ENCODE data around the gene SERINC3.

SERINC3 gene

DNA sequence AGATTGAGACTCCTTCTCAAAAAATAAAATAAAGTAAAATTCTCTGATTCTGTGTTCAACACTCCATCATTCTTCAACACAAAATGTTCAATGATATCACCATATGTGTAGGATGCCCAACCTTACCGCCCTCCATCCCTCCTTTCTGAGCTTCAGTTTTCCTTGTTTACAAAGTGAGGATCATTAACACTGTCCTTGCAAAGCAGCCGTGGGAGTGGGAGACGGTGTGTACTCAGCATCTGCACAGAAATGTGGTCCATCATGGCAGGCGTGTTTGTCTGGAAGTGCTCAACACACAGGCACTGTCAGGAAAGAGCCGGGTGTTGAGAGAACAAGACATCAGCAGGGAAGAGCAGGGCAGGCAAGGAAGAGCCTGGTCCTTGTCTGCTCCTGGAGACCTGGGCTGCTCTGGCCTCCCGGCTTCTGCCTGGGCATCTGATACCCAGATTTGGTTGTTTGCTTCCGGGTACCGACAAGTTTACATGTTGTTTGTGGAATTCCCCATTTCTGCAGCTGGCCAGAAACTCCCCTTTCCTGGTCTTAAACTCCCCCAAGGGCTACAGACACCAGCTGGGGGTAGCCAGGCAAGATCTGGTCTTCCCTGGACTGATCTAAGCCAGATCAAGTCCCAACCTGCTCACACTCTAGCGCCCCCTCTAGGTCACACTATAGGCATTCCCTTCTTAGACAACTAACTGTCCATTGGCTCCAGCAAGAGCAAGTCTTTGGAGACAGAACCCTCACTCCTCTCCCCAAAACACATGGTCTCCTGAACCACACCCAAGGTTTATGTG, 72.9 kb downstream of the SERINC3 start:
- H3K4me3 ChIP-seq (ENCODE audit: low read depth, low read length): no peak overlapping the region
- no peak for TF ChIP-seq CTCF (IDR thresholded peaks at IDR 0.05; ENCODE audit: control insufficient read depth, extremely low read depth, insufficient read depth)
- DNase-seq (ENCODE audit: low read depth): no peak

- DNase-seq (ENCODE audit: low read depth): no peak
- TF ChIP-seq CTCF (IDR thresholded peaks at IDR 0.05; ENCODE audit: control insufficient read depth, extremely low read depth, insufficient read depth): no peak
- H3K4me3 ChIP-seq (ENCODE audit: low read depth, low read length): no peak overlapping the region
Measured at GRCh38 chr20:44447827-44448419, 73.9 kb downstream of the SERINC3 start.

All from LNCaP clone FGC (cell line).